Prostate gland (tissue), 2 donors: Measurements from ENCODE around the gene FUBP1.

Experiments used
- POLR2A ChIP-seq: fragments of 450-650 bp; IDR thresholded peaks from one replicate; pipeline ENCODE4 v1.6.1; 2016; ENCODE audit warnings: antibody characterized with exemption, mild to moderate bottlenecking
- POLR2AphosphoS5 ChIP-seq: sonication (generic); formaldehyde crosslinking; IDR thresholded peaks from one replicate; pipeline ENCODE4 v1.6.1; 2017; ENCODE audit warnings: antibody characterized with exemption
- TF ChIP-seq, protein P1 (sequence below), 4 experiments: fragments of 200-600 bp in 2 of 4; fragments of 450-650 bp in 2 of 4; sonication (generic) in 2 of 4; IDR thresholded peaks; 1 replicate in 3 of 4; 2 replicates in 1 of 4; pipeline ENCODE4 v1.5.1; 2016 to 2019; ENCODE audit warnings: antibody characterized with exemption in 4 of 4, mild to moderate bottlenecking in 2 of 4, moderate library complexity in 2 of 4

DNA sequence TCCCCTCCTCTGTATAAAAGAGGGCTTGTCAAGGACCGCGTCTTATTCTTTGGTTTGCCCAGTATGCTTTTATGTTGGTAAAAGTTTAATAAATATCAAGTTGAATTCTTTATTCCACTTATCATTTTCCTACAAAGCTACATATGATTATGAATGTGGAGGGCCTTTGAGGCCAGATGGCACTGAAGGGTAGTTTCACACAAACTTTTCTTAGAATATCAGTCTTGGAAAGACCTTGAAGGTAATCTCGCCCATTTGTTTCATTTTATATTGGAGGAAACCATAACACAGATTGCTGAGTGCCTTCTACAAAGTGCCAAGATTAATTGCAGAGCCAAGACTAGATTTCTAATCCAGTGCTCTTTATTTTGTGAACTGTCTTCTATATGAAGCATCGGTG is 5.8 kb upstream of the FUBP1 start:
- TF ChIP-seq, protein P1, sequence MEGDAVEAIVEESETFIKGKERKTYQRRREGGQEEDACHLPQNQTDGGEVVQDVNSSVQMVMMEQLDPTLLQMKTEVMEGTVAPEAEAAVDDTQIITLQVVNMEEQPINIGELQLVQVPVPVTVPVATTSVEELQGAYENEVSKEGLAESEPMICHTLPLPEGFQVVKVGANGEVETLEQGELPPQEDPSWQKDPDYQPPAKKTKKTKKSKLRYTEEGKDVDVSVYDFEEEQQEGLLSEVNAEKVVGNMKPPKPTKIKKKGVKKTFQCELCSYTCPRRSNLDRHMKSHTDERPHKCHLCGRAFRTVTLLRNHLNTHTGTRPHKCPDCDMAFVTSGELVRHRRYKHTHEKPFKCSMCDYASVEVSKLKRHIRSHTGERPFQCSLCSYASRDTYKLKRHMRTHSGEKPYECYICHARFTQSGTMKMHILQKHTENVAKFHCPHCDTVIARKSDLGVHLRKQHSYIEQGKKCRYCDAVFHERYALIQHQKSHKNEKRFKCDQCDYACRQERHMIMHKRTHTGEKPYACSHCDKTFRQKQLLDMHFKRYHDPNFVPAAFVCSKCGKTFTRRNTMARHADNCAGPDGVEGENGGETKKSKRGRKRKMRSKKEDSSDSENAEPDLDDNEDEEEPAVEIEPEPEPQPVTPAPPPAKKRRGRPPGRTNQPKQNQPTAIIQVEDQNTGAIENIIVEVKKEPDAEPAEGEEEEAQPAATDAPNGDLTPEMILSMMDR (IDR thresholded peaks at IDR 0.05) = no peak
- TF ChIP-seq POLR2A (no peak), POLR2AphosphoS5 (no peak)
